Measurements from ENCODE around the gene GLI2.

GLI2 gene

DNA sequence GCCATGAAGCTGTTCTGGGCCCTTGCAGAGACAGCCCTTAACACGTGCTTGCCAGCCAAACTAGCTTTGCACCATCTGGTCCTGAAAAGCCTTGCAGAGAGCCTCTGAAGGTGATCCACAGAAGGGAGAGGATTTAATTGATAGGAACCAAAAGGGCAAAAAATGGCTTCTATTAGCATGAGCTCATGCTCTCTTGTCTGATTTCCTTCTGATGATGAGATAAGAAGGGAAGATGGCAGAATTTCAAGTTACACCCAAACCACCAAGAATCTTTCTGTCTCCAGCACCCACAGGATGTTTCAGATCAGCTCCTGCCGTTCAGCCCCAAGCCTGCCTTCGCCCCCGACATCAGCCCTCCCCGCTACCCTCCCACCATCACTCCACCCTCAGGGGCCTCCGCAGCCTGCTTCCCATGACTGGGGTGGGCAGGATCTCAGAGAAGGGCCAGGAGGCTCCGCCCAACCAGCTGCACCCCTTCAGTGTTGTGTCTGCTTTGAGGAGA is 23.4 kb upstream of the GLI2 start:
- DNase-seq (ENCODE audit: low read depth, low spot score): no peak

DNA sequence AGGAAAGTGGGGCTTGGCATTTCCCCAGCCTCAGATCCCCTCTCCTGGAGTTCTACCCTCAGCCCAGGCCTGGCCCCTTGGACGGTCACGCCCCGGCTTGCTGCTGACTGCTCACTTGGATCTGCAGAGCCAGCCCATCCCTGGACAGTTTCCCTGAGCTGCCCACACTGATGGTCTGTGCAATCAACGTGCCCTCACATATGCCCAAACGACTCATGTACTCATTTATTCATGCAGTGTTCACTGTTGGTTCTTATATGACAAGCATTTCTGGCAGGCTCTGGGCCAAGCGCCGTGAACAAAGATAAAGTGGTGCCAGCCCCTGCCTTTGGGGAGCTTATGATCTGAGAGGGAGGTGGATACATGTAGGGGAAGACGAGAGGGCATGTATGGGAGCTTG is 20.3 kb upstream of the GLI2 start:
- no peak for DNase-seq (ENCODE audit: low read depth, low spot score)

DNA sequence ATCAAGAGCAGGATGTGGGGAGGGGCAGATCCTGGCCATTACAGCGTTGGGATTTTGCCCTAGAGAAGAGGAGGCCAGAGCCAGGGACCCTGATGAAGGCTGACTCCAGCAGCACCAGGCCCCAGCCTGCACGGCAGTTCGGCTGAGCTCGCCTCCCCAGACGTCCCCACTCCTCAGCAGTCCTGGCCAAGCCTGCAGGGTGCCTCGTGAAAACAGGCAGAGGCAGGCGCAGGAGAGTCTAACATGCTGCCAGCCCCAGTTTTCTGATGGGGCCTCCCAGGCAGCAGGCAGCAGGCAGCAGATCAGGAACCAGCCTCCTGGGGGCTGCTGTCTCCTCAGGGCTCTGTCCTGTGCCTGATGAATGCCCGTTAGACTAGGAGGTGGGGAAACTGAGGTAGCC is 19.7 kb upstream of the GLI2 start:
- no peak for DNase-seq (ENCODE audit: low read depth, low spot score)

DNA sequence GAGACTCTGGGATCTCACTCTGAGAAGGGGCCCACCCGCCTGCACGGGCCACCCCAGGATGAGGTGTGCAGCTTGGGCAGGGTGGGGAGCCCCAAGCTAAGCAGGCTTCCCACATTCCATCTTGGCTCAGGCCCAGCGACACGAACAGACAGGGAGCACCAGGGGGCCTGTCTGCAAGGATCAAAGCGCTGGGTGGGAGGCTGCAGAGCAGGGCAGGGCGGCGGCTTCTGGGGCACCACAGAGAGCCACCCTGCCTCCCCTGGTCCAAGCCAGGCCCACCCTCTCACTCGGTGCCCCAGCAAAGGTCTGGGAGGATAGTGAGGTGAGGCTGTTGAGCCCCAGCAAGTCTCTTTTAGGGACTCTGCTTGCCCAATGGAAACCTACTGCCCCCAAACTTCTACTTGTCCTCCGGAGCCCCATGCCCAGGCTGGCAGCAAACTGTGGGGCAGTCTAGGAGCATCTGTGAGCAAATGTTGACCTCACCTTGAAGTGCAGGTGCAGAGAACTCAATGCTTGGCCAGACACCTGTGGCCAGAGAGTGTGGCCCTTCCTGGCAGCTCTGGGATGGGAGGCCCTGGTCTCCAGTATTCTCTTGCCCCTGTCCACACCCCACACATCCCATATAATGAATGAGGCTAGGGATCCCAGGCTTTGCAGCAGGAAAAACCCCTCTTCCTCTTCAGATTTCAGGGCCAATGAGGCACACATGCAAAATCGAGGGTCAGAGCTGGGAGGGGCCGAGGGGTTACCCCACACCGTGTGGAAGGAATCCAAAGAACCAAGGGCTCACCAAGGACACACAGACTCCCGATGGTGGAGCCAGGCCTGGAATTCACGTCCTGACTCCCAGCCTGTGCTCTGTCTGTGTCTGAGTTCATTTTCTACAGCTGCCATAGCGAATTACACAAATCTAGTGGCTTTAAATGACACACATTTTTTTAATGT is 18.8 kb upstream of the GLI2 start:
- no peak for DNase-seq (ENCODE audit: low read depth, low spot score)

DNA sequence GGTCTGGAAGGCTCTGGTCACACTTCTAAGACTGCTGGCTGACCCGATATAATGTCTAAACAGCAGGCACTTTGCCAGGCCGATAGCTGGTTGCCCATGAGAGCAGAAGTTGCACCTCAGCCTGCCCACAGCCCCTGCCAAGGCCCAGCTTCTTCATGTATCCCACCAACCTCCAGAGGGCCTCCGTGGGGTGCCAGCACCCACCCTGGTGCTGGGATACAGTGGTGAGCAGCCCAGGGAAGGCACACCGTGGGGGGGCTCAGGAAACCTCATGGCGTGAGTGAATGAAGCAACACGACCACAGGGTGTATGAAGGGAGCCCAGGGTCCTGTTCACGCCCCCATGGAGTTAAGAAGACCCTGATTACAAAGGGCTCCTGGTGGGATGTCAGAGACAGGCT is 16.2 kb upstream of the GLI2 start:
- no peak for DNase-seq (ENCODE audit: low read depth, low spot score)

DNA sequence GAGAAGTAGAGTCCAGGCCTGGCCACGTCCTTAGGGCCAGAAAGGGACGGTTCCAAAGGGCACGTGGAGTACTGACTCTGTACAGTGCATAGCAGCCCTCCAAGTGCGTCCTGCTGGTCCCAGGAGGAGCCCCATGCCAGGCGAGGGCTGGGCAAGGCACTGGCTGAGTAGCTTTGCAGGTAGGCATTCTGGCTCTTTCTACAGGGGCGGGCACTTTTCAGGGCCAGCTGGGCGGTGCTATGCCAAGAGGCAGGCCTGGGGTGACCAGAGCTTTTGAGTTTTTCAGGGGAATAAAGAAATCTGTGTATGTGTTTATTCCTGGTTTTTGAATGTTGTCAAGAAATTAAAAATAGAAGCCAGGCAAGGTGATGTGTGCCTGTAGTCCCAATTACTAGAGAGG is 15.4 kb upstream of the GLI2 start:
- no peak for DNase-seq (ENCODE audit: low read depth, low spot score)

DNA sequence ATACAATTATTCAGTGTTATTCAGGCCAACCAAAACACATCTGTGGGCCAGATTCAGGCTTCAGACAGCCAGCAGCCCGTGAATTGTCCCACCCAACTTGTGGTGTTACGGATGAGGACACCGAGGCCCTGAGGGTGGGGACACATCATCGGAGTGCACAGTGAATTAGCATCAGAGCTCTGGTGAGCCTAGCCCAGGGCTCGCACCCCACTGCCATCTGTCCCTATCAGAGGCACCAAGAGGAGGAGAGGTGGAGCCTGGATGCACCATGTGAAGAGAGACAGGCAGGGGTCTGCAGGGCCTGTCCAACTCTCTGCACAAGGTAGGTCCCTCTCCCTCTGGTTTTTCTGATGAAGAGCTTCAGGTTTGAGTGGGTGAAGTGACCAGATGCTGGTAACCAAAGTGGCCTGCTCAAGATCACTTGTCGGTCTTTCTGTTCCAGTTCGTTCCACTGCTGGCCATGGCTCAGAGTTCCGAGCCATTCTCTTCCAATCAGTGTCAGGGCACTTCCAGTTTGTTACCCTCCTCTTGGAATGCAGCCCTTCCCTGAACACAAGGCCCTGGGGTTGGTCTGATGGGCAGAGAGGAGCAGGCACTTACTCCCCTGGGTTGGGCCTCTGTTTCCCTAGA is 14.8 kb upstream of the GLI2 start:
- DNase-seq (ENCODE audit: low read depth, low spot score): no peak

DNA sequence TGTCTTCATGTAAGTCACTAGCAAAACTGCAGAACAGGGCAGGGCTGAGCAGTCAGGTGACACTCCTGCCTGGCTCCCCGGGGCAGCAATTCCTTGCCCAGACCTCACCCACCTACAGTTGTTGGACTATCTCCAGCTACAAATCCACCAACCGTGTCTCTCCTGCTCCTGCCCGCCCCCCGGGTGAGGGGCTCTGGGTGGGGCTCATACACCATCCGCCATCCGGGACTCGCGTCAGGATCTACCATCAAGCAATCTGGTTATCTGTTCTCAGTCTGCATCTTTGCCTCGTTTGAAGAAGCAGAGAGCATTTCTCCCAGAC is 13.5 kb upstream of the GLI2 start:
- no peak for DNase-seq (ENCODE audit: low read depth, low spot score)

DNA sequence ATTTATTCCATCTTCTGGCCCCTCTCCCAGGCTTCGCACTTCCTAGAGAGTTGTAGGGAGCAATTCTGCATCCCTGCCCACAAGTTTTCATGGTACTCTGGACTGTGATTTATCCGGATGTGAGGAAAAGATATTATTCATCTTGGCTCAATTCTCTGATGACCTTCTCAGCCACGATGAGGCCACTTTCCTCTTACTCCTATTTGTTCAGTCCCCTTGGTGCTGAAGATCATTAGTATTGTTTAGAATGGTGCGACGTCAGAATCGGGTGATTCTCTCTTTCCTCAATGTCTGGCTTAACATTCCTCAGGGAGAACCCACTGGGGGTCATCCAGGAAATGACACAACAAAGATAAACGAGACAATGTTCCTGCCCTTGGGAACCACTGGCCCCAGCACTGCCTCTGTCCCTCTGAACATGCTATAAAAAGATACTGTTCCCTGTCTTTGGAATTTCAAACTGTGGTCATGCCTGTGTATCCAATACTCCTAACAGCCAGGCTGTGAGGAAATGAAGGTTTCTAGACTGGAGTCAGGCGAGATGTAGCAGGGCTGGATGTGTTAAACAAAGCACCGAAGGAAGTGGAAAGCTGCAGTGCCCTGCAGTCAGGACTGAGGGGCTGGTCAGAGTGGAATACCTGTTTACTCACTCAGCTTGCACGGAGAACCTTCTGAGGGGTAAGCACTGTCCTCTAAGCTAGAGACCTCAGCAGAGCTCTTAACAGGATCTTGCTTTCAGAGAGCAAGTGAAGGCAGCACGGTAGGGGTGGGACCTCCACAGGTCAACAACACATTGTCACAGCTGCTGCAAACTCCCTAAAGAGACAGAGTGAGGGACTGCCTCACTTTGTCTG is 12.9 kb upstream of the GLI2 start:
- peak; percentile 55 for DNase-seq (ENCODE audit: low read depth, low spot score)

DNA sequence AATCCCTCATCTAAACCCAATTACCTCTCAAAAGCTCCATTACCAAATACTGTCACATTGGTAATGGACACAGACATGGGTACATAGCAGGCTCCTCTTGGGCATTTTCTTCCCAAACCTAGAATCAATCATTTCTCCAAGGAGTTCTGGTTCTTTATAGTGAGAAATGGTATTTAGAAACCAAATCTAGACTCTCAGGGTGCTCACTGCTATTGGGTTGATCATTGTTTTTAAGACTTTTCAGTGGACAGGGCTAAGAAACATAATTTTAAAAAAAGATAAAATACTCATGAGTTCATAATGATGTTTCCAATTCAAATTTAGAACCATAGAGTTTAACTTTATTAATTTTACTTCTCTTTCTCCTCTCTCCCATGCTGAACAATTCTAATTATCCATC is 9.4 kb upstream of the GLI2 start:
- no peak for DNase-seq (ENCODE audit: low read depth, low spot score)

DNA sequence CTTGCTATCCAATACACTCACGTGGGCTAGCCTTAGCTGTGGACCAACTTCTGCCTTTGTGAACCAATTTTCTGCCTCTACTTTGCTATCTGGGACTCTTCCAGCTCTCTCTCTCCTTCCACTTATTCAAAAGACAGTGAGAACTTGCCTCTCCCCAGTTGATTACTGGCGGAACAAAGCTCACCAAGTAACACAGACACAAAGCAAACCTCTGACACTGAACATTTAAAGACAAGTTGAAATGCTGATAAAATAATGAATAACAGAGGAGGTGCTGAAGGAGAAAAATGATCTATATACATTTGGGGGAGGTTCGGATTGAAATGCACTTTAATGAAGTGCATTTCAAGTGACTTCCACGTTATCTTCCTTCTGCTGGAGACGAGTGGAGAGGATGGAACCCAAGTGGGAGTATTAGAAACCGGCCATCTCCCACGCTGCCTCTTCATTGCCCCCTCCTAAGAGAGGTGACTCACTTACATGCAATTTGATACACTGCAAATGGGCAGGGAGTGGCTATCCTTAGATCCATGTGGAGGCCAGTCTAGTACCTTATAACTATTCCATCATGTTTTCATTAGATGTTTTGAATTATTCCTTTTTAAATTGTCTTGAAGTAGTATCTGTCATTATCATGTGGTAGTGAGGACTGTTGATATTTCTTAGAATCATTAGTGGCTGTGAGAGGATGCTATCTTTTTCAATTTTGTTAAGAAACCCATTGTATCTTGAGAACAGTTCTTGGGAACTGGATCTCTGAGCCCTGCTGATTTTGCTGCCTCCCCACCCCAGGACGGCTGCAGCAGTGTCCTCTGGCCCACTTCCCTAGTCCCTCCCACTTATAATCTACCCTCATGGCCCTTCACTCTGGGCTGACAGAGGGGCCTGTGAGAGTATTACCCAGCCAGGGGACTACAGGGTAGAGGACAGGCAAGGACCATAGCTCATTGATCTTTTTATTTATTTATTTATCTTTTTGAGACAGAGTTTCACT is 6.0 kb upstream of the GLI2 start:
- DNase-seq (ENCODE audit: low read depth, low spot score): peak; percentile 72

DNA sequence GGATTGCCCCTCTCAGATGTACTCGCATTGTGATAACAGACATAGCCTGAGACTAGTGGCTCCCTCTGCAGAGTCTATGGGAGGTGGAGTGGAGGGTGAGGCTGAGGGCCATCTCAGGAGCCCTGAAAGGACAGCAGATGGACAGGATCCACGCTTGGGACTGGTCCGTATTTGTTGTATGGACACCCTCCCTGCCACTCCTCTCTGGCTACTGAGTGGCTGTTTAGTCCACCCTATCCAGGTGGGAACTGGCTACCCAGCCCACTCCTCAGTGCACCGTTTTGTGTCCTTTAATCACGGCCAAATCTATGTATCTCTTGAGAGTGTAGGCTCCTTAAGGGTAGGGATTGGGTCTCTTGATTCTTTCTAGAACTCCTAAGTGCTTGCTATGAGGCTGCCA is 4.5 kb upstream of the GLI2 start:
- no peak for DNase-seq (ENCODE audit: low read depth, low spot score)

DNA sequence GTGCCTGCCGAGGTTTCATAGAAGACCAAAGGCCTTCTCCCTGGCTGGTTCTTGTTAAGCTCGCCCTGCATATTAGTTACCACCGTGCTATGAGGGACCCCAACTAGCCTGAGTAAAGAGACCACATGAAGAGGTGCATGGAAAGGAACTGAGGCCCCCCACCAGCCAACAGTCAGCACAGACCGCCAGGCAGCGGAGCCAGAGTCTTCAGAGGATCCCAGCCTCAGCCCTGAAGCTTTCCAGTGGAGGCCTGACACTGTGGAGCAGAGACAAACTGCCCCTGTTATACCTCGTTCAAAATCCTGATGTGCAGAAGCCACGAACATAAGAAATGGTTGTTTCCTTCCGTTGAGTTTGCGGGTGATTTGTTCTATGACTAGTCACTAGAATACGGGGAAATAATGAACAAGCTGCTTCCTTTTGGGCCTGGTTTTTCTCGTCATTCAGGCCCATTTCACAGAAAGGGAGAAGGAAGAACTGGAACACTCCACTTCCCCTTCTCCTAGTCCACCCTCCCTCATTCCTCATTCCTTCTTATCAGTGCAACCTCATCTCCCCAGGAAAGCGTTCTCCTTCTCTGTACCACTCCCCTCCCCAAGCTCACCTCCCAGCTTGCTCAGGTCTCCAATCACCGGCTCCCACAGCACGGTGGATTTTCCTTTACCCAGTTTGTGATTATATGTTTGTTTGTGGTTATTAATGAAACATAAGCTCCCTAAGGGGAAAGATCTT is 3.0 kb upstream of the GLI2 start:
- no peak for DNase-seq (ENCODE audit: low read depth, low spot score)

DNA sequence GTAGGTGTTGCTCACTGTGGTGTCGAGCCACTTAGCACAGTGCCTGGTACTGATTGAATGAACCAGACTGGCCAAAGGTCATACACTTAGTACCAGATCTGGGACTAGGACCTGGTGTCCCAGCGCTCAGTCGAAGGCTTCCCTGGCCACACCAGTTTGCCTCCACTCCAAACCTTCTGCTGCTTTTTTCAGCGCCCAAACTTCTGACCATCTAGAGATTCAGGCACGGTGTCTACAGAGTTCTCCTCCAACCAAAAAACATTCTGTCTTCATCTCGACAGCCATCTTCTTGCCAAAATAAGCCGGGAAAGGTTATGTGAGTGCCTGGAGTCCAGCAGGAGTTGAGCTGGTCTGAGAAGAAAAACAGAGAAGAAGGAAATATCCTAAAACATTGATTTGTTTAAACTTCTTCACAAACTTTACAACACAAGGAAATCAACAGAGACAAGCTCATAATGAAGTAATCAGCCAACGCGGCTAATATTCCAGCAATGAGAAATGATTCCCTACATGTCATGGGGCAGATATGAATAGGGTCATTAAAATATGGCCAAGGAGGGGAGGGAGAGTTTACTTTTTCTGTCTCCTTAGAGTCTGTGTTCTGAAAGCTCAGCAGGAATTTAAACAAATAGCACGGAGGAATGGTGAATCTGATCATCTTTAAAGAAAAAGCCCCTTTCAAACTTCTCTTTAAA is 2.3 kb upstream of the GLI2 start:
- DNase-seq (ENCODE audit: low read depth, low spot score): no peak

DNA sequence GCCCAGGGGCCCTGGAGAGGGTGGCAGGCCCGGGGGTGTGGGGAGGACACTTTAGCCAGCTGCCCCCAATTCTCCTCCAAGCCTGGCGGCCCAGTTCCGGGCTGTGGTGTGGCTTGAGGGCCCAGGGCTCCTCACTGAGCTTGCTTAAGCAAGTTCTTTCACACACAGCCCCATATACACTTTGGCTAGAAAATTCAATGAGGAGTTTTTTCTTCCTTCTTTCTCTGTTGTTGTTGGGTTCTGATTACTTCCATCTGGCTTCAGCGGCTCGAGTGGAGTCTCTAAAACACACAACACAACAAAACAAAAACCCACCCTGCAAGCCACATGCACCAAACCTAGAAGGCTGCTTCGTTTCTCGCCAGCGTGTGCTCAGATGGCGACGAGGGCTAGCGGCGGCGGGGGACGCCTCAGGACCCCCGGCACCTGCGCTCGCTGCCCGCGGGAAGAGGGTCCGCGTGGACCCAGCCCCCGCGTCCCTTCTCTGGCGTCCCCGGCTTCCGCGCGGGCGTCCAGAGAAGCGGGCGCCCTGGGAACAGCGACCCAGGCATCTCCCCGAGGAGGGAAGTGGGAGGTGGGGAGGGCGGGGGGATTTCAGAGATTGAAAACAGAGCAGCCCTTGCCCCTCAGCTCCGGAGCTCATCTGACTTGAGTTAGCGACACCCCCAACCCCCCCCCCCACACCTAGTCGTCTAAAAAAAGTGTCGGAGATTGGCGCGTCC is 577 bp upstream of the GLI2 start:
- DNase-seq (ENCODE audit: low read depth, low spot score): peak; percentile 35

DNA sequence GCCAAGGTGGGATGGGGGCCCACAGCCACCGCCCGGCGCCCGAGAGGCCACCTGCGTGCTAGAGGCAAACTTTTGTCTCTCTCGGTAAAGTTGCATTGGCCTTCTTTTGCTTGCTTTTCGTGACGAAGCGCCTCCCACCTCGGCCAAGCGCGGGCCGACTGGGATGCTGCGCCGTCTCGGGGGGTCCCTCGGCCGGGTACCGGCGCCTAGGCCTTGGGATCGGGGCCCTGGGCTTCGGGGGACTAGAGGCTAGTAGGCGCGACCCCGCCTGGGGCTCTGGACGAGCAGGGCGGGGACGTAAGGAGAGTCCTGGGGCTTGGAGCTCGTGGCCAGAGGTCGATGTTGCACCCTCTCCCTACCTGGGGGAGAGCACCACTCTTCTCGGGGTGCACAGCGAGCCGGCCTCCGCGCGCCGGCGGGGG is 545 bp downstream of the GLI2 start:
- DNase-seq (ENCODE audit: low read depth, low spot score): peak; percentile 68

DNA sequence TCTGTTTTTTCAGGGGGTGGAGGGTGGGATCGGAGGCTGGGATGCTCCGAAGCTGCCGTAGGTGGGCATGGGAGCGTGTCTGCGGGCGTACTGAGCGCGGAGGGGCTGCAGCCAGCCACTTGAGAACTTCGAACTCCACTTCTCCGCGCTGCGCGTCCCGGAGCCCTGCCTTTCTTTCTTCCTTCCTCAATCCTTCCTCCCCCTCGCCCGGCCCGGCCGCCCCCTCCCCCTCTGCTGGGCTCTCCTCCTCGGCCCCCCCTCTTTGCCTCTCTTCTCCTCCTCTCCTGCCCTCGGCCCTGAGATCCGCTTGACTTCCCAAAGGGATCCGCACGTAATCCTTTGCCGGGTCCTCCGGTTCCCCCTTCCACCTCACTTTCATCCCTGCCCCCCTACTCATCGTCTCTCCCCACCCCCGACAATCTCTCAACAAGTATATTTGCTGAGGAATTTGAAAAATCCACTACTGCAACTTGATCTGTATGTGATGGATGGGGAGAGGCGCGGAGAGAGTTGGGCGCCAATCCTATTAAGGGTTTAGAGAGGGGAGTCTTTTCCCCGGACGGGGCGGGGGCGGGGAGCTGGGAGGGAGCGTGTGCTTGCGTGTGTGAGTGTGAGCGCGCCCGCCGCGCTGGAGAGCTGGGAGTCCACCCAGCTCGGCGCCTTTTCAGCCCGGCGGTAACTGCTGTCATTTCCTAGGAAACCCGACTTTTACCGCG is 1.1 kb downstream of the GLI2 start:
- DNase-seq (ENCODE audit: low read depth, low spot score): peak; percentile 93

DNA sequence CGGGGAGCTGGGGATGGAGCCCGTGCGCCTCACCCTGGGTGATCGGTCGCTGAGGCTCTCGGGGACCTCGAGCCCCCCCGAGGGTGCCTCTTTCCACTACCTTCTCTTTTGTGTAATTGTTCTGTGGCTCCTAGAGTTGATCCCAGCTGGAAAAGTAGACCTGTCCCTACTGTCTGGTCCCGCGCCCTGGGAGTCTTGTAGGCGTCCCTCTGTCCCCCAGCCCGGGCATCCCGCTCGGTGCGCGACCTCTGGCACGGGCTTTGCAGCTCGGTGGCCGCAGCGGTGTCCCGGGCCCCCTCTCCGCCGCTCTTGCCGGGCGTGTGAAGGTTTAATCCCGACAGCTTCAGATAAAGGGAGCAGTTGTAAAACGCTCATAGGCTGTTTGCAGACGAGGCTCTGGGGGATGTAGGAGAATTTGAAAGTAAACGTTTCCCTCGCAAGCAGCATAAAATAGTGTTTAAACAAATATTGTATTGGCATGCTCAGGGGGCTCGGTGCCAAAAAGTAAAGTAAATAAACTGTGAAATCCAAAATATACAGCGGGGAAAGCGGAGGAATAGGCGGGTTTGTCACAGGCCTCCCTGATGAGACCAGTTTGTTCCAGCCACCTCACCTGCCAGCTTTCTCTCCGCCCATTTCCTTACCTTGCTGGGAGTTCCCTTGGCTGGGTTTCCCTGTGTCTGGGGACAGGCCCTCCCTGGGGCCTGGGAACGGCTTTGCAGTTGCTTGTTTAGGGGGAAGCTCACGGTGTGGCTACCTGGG is 1.9 kb downstream of the GLI2 start:
- peak; percentile 58 for DNase-seq (ENCODE audit: low read depth, low spot score)

All from astrocyte of the hippocampus (primary cell).